ENCODE data around the gene ACSF3. TPM values are rescaled to one million over a fixed set of nuclear protein-coding genes. Genes with fewer than 3 reads are reported as not detected.

ACSF3 gene
- total RNA-seq, 1 experiment from 2014 or later: 74.5 TPM

GRCh38 chr16:89096768-89097391, 3.2 kb downstream of the ACSF3 start:
- Histone ChIP-seq H3K4me1 (ENCODE audit: control insufficient read depth in 1 of 2, insufficient read depth in 2 of 2, low read length in 2 of 2) (peaks cover 10 to 22% of the 10 kb centered on the region in 2 experiments; a peak in 3 of 4 replicates), H2AFZ (ENCODE audit: low read depth, low read length, poor library complexity, severe bottlenecking) (no peak overlapping the region), H3K9me2 (ENCODE audit: insufficient read depth) (no peaks in the 10 kb centered on the region), H3K27ac (ENCODE audit: low read depth, low read length) (no peak overlapping the region), H3K79me2 (ENCODE audit: insufficient read depth, low read length) (peaks cover 69% of the 10 kb centered on the region), H3K36me3 (ENCODE audit: control insufficient read depth in 1 of 2, insufficient read depth in 2 of 2, low read length in 2 of 2) (peaks cover 11 to 14% of the 10 kb centered on the region in 2 experiments; a peak in 3 of 4 replicates), H3K9ac (ENCODE audit: low read length) (no peak overlapping the region), H3K4me2 (ENCODE audit: low read length) (no peak overlapping the region), H3K27me3 (ENCODE audit: insufficient read depth, low read length) (0 out of 2 replicates have a peak, but pooled peaks cover 6% of the 10 kb centered on the region), H3K9me3 (ENCODE audit: control insufficient read depth in 1 of 2, insufficient read depth in 1 of 2, low read depth in 1 of 2, low read length in 2 of 2) (no peaks in the 10 kb centered on the region), H4K20me1 (ENCODE audit: insufficient read depth) (peaks cover 3% of the 10 kb centered on the region; the same call in 1 of the 2 replicates), H3K4me3 (replicated peaks in 1 of 2; ENCODE audit: low read depth in 1 of 2, low read length in 2 of 2) (no peak overlapping the region)
- DNase-seq (ENCODE audit: low read depth, low spot score) (no peak), ATAC-seq (no peak)
- RAD21 ChIA-PET (ENCODE audit: low non-redundant PET in 1 of 2, low total read pairs in 2 of 2, uncharacterized antibody in 2 of 2, unreplicated experiment in 2 of 2): no interaction called here
- POLR2A ChIA-PET: no interaction called here
- intact Hi-C loops (cut with micrococcal nuclease): no loop called here
- CTCF ChIA-PET: no interaction called here
- no TSS peak for BruUV-seq (replicated peaks)
- TF ChIP-seq MAX (IDR thresholded peaks at IDR 0.05): no peak
- TF ChIP-seq ZFX (IDR thresholded peaks at IDR 0.05): no peak

GRCh38 chr16:89097392-89097772, 3.7 kb downstream of the ACSF3 start:
- ChIA-PET POLR2A (no interaction called here), CTCF (no interaction called here), RAD21 (ENCODE audit: low non-redundant PET in 1 of 2, low total read pairs in 2 of 2, uncharacterized antibody in 2 of 2, unreplicated experiment in 2 of 2) (no interaction called here)
- Histone ChIP-seq H3K9me3 (ENCODE audit: control insufficient read depth in 1 of 2, insufficient read depth in 1 of 2, low read depth in 1 of 2, low read length in 2 of 2) (no peaks in the 10 kb centered on the region), H3K27ac (ENCODE audit: low read depth, low read length) (no peak overlapping the region), H3K4me1 (ENCODE audit: control insufficient read depth in 1 of 2, insufficient read depth in 2 of 2, low read length in 2 of 2) (peaks cover 10 to 22% of the 10 kb centered on the region in 2 experiments; a peak in 3 of 4 replicates), H3K9me2 (ENCODE audit: insufficient read depth) (no peaks in the 10 kb centered on the region), H3K4me3 (replicated peaks in 1 of 2; ENCODE audit: low read depth in 1 of 2, low read length in 2 of 2) (no peak overlapping the region), H3K27me3 (ENCODE audit: insufficient read depth, low read length) (0 out of 2 replicates have a peak, but pooled peaks cover 1% of the 10 kb centered on the region), H2AFZ (ENCODE audit: low read depth, low read length, poor library complexity, severe bottlenecking) (no peak overlapping the region), H3K36me3 (ENCODE audit: control insufficient read depth in 1 of 2, insufficient read depth in 2 of 2, low read length in 2 of 2) (peaks cover 14 to 18% of the 10 kb centered on the region in 2 experiments; a peak in 3 of 4 replicates), H3K79me2 (ENCODE audit: insufficient read depth, low read length) (peaks cover 69% of the 10 kb centered on the region), H3K4me2 (ENCODE audit: low read length) (no peak overlapping the region), H3K9ac (ENCODE audit: low read length) (no peak overlapping the region), H4K20me1 (ENCODE audit: insufficient read depth) (peaks cover 3% of the 10 kb centered on the region; the same call in 1 of the 2 replicates)
- ATAC-seq: no peak
- intact Hi-C loops (cut with micrococcal nuclease): no loop called here
- TF ChIP-seq POLR2AphosphoS5 (IDR thresholded peaks at IDR 0.05; ENCODE audit: low read depth, low read length) (no peak), EGR1 (IDR thresholded peaks at IDR 0.05; ENCODE audit: low read depth) (no peak), MAX (IDR thresholded peaks at IDR 0.05) (no peak), CBX3 (IDR thresholded peaks at IDR 0.05; ENCODE audit: low read depth) (no peak), CEBPB (IDR thresholded peaks at IDR 0.05; ENCODE audit: low read depth) (no peak), EZH2phosphoT487 (IDR thresholded peaks at IDR 0.05; ENCODE audit: borderline replicate concordance) (no peak)
- no TSS peak for BruUV-seq (replicated peaks)
- no peak for DNase-seq (ENCODE audit: low read depth, low spot score)
